NB4 (cell line): Measurements from ENCODE around the gene SLC35B4.

Source experiments
- POLR2A ChIP-seq: IDR thresholded peaks from 2 replicates; pipeline ENCODE4 v1.6.1; 2011; ENCODE audit warnings: mild to moderate bottlenecking; ENCODE audit not compliant: insufficient read length; ENCODE audit errors: extremely low read depth
- TF ChIP-seq, protein P1 (sequence below): IDR thresholded peaks from one replicate; pipeline ENCODE4 v1.5.1; 2012; ENCODE audit warnings: low read depth, low read length

DNA sequence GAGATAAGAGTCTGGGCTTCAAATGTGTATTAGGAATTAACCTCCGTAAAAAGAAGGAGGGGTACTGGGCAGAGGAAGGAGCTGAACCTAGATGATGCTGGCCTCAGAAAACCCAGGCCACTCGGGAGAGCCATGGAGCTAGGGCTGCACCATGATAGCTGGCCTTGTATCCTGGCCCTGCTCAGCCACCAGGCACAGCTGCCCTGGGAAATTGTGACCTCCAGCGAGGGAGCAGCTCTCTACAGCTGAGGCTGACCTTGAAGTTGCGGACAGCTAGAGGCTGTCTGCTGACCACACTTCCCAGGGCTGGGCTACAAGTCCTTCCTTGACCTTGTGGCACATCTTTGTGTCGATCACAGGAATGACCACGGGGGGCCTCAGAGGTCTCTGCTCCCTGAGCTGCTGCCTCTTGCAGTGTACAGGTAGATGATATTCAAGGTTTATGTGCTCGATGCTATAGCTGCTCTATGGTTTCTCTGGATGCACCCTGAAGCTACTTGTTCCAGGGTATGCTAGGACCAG, 38.3 kb upstream of the SLC35B4 start:
- TF ChIP-seq, protein P1, sequence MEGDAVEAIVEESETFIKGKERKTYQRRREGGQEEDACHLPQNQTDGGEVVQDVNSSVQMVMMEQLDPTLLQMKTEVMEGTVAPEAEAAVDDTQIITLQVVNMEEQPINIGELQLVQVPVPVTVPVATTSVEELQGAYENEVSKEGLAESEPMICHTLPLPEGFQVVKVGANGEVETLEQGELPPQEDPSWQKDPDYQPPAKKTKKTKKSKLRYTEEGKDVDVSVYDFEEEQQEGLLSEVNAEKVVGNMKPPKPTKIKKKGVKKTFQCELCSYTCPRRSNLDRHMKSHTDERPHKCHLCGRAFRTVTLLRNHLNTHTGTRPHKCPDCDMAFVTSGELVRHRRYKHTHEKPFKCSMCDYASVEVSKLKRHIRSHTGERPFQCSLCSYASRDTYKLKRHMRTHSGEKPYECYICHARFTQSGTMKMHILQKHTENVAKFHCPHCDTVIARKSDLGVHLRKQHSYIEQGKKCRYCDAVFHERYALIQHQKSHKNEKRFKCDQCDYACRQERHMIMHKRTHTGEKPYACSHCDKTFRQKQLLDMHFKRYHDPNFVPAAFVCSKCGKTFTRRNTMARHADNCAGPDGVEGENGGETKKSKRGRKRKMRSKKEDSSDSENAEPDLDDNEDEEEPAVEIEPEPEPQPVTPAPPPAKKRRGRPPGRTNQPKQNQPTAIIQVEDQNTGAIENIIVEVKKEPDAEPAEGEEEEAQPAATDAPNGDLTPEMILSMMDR: no peak
- no peak for TF ChIP-seq POLR2A
